Activated T-helper 1 cell treated with anti-CD3 and anti-CD28 coated beads, Interleukin-12 subunit alpha, Interleukin-12 subunit beta, Interleukin-2, Interleukin-4 antibody, amounts not matched to agents 30 ng/mL and 10 ng/mL and 1 ng/mL, durations not matched to agents 14 hours and 24 hours and 36 hours (primary cell): Measurements from ENCODE around the gene PLPP6. TPM values are rescaled to one million over a fixed set of nuclear protein-coding genes. Genes with fewer than 3 reads are reported as not detected.
"Not testable (repeated sequence)": the region's sequence is repeated elsewhere in the genome, so short reads cannot be mapped to it uniquely, and the experiment has no call there.

Experiments used
- DNase-seq: peaks from one replicate; pipeline ENCODE4 v3.0.0; 2021; ENCODE audit warnings: low spot score
- H3K27ac Mint-ChIP-seq: one replicate; pipeline ENCODE4 v1.8.0; 2021; ENCODE audit warnings: mild to moderate bottlenecking, mixed read lengths
- H3K27me3 Mint-ChIP-seq: one replicate; pipeline ENCODE4 v1.8.0; 2022; ENCODE audit warnings: mild to moderate bottlenecking, moderate library complexity, mixed read lengths; ENCODE audit not compliant: insufficient read depth
- H3K36me3 Mint-ChIP-seq: one replicate; pipeline ENCODE4 v1.8.0; 2021; ENCODE audit warnings: low read depth, mixed read lengths
- H3K4me1 Mint-ChIP-seq: one replicate; pipeline ENCODE4 v1.8.0; 2021; ENCODE audit warnings: low read depth, mixed read lengths
- H3K4me3 Mint-ChIP-seq: one replicate; pipeline ENCODE4 v1.8.0; 2021; ENCODE audit warnings: mild to moderate bottlenecking, moderate library complexity, mixed read lengths
- H3K9me3 Mint-ChIP-seq: one replicate; pipeline ENCODE4 v1.8.0; 2021; ENCODE audit warnings: mixed read lengths
- intact Hi-C: fragments of 100-400 bp; cut with micrococcal nuclease; formaldehyde crosslinking; loops from one replicate; pipeline ENCODE4 v1.15.1; 2024
- total RNA-seq: library from RNA; stranded (reverse); gene quantifications from 2 replicates; pipeline ENCODE4 v1.2.3, GENCODE V29; 2022

Gene PLPP6
- total RNA-seq, 1 donor from 2014 or later: 5.7 TPM

- H3K9me3 Mint-ChIP-seq: no peaks in the 10 kb centered on the region
- no peak overlapping the region for H3K4me3 Mint-ChIP-seq
- no peak for DNase-seq
- intact Hi-C loops: loop anchor here (5.0 kb wide), 2 partner anchors 260 to 325 kb away; no protein-coding TSS in a partner anchor
- H3K27me3 Mint-ChIP-seq: peaks cover under 1% of the 10 kb centered on the region
- H3K36me3 Mint-ChIP-seq: no peaks in the 10 kb centered on the region
- H3K27ac Mint-ChIP-seq: no peak overlapping the region
- H3K4me1 Mint-ChIP-seq: no peaks in the 10 kb centered on the region
Measured at GRCh38 chr9:4642351-4642750, 19.7 kb upstream of the PLPP6 start.

DNA sequence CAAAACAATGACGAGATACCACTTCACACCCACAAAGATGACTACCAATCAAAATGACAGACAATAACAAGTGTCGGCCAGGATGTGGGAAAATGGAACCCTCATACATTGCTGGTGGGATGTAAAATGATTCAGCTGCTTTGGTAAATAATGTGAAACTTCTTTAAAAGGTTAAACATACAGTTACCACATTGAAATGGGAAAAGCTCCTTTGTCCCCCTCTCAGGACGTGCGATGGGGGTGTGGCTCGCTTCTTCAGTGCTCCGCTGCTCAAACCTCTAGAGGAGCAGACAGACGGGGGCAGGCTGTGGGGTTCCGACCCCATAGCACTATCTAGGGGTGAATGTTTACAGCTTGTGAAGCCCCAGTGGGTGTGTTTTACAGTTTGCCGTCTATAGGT lies 8.0 kb upstream of the PLPP6 start:
- Mint-ChIP-seq H3K4me1 (no peaks in the 10 kb centered on the region), H3K27ac (no peak overlapping the region), H3K27me3 (peaks cover 18% of the 10 kb centered on the region), H3K9me3 (no peaks in the 10 kb centered on the region), H3K36me3 (no peaks in the 10 kb centered on the region), H3K4me3 (no peak overlapping the region)
- no peak for DNase-seq
- intact Hi-C loops: no loop called here

- Mint-ChIP-seq H3K36me3 (no peaks in the 10 kb centered on the region), H3K27me3 (peaks cover 17% of the 10 kb centered on the region), H3K4me1 (no peaks in the 10 kb centered on the region), H3K4me3 (no peak overlapping the region), H3K9me3 (no peaks in the 10 kb centered on the region), H3K27ac (no peak overlapping the region)
- no peak for DNase-seq
- intact Hi-C loops: no loop called here
Measured at GRCh38 chr9:4654538-4654937, 7.6 kb upstream of the PLPP6 start.

DNA sequence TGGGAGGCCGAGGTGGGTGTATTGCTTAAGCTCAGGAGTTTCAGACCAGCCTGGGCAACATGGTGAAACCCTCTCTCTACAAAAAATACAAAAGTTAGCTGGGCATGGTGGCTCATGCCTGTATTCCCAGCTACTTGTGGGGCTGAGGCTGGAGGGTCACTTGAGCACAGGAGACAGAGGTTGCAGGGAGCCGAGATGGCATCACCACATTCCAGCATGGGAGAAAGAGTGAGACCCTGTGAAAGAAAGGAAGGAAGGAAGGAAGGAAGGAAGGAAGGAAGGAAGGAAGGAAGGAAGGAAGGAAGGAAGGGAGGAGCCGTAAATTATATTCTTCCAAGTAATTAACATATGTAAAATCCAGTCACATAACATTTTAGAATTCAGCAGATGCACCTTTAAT lies 5.9 kb upstream of the PLPP6 start:
- H3K9me3 Mint-ChIP-seq, H3K27ac Mint-ChIP-seq, intact Hi-C loops, H3K4me1 Mint-ChIP-seq, DNase-seq, H3K4me3 Mint-ChIP-seq, H3K36me3 Mint-ChIP-seq: not testable (repeated sequence)
- H3K27me3 Mint-ChIP-seq: peaks cover 22% of the 10 kb centered on the region

- intact Hi-C loops: no loop called here
- peaks cover 20% of the 10 kb centered on the region for H3K27me3 Mint-ChIP-seq
- no peak overlapping the region for H3K27ac Mint-ChIP-seq
- H3K36me3 Mint-ChIP-seq: no peaks in the 10 kb centered on the region
- H3K9me3 Mint-ChIP-seq: no peaks in the 10 kb centered on the region
- no peak for DNase-seq
- no peak overlapping the region for H3K4me3 Mint-ChIP-seq
- H3K4me1 Mint-ChIP-seq: peaks cover 6% of the 10 kb centered on the region
Measured at GRCh38 chr9:4656621-4657020, 5.5 kb upstream of the PLPP6 start.

GRCh38 chr9:4657426-4658159 lies 4.5 kb upstream of the PLPP6 start:
- Mint-ChIP-seq H3K27me3 (peaks cover 17% of the 10 kb centered on the region), H3K36me3 (no peaks in the 10 kb centered on the region), H3K4me3 (no peak overlapping the region), H3K27ac (no peak overlapping the region), H3K9me3 (no peaks in the 10 kb centered on the region), H3K4me1 (peaks cover 13% of the 10 kb centered on the region)
- intact Hi-C loops: no loop called here
- no peak for DNase-seq

DNA sequence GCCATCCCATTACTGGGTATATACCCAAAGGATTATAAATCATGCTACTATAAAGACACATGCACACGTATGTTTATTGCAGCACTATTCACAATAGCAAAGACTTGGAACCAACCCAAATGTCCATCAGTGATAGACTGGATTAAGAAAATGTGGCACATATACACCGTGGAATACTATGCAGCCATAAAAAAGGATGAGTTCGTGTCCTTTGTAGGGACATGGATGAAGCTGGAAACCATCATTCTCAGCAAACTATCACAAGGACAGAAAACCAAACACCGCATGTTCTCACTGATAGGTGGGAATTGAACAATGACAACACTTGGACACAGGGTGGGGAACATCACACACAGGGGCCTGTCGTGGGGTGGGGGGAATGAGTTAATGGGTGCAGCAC lies 1.4 kb upstream of the PLPP6 start:
- Mint-ChIP-seq H3K27me3 (peaks cover 15% of the 10 kb centered on the region), H3K4me1 (peaks cover 42% of the 10 kb centered on the region)
- H3K27ac Mint-ChIP-seq, H3K9me3 Mint-ChIP-seq, H3K36me3 Mint-ChIP-seq, DNase-seq, H3K4me3 Mint-ChIP-seq: not testable (repeated sequence)
- intact Hi-C loops: loop anchor here (5.0 to 10.0 kb wide), 3 partner anchors 172 to 1276 kb away; no protein-coding TSS in a partner anchor

GRCh38 chr9:4661165-4661564 lies 929 bp upstream of the PLPP6 start:
- intact Hi-C loops: loop anchor here (5.0 to 10.0 kb wide), 3 partner anchors 171 to 1276 kb away; no protein-coding TSS in a partner anchor
- Mint-ChIP-seq H3K4me1 (peaks cover 48% of the 10 kb centered on the region), H3K9me3 (no peaks in the 10 kb centered on the region)

GRCh38 chr9:4661611-4662010 lies 483 bp upstream of the PLPP6 start:
- peak overlapping the region; percentile 88 for H3K27ac Mint-ChIP-seq
- peaks cover 52% of the 10 kb centered on the region for H3K4me1 Mint-ChIP-seq
- H3K36me3 Mint-ChIP-seq: peaks cover 7% of the 10 kb centered on the region
- intact Hi-C loops: loop anchor here (1.0 to 10.0 kb wide), 5 partner anchors 18 to 1277 kb away; partner anchors contain the start of gene CDC37L1
- no peaks in the 10 kb centered on the region for H3K9me3 Mint-ChIP-seq
- H3K4me3 Mint-ChIP-seq: peak overlapping the region; percentile 89
- no peak for DNase-seq
- peaks cover 15% of the 10 kb centered on the region for H3K27me3 Mint-ChIP-seq

More at GRCh38 chr9:4661165-4661564, 929 bp upstream of the PLPP6 start:
- peaks cover 15% of the 10 kb centered on the region for H3K27me3 Mint-ChIP-seq
- peaks cover 7% of the 10 kb centered on the region for H3K36me3 Mint-ChIP-seq
- peak overlapping the region; percentile 89 for H3K4me3 Mint-ChIP-seq
- DNase-seq: no peak
- no peak overlapping the region for H3K27ac Mint-ChIP-seq

DNA sequence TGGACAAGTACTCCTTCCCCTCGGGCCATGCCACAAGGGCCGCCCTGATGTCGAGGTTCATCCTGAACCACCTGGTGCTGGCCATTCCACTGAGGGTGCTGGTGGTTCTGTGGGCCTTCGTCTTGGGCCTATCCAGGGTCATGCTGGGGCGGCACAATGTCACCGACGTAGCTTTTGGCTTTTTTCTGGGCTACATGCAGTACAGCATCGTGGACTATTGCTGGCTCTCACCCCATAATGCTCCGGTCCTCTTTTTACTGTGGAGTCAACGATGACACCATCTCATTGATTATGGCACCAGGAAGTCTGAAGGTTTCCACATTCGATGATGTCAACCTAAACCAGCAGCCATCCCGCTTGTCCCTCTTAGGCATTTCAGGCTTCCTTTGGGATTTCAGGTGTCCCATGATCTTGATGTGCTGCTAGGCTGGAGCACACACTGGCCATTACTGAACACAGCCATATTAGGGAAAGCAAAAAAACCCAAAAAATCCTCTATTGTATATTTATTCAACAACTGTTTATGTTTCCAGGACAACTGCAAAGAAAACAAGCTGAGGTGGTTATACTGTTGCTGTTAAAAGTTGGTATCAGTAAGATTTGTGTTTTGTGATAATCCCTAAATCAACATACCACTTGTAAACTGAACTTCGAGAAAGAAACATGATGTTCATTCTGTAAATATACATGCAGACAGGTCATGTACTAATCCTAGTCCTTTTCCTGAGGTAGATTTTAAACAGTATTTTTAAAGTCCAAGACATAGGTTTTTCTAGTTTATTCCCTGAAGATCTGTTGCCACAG lies 1.1 kb downstream of the PLPP6 start:
- Mint-ChIP-seq H3K4me1 (peaks cover 66% of the 10 kb centered on the region), H3K4me3 (peak overlapping the region; percentile 89), H3K27ac (peak overlapping the region; percentile 62), H3K27me3 (peaks cover 12% of the 10 kb centered on the region), H3K36me3 (peaks cover 7% of the 10 kb centered on the region), H3K9me3 (no peaks in the 10 kb centered on the region)
- DNase-seq: no peak
- intact Hi-C loops: loop anchor here (1.0 to 10.0 kb wide), 6 partner anchors 16 to 1278 kb away; partner anchors contain the start of gene CDC37L1

DNA sequence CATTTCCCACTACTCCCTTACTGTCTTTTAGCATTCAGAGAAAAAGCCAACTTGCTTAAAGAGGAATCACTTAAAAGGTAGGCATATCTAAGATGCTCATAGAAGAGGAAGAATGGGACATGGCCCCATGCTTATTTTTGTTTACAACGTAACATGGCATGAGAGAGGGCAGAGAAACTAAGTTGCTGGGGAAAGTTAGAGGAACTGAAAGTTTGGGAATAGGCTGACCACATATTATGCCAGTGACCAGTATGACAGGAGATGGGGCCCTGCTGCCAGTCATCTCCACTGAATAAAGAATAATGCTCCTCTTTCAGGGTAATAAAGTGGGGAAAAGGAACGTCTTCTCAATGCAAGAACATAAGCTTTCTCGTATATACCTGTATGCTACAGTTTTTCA lies 1.9 kb downstream of the PLPP6 start:
- H3K36me3 Mint-ChIP-seq: peaks cover 7% of the 10 kb centered on the region
- peaks cover 72% of the 10 kb centered on the region for H3K4me1 Mint-ChIP-seq
- peak overlapping the region; percentile 45 for H3K27ac Mint-ChIP-seq
- no peak for DNase-seq
- no peaks in the 10 kb centered on the region for H3K9me3 Mint-ChIP-seq
- intact Hi-C loops: loop anchor here (1.0 to 10.0 kb wide), 4 partner anchors 26 to 1279 kb away; no protein-coding TSS in a partner anchor
- peak overlapping the region; percentile 51 for H3K4me3 Mint-ChIP-seq
- H3K27me3 Mint-ChIP-seq: peaks cover 11% of the 10 kb centered on the region

GRCh38 chr9:4665357-4665756 lies 3.3 kb downstream of the PLPP6 start:
- intact Hi-C loops: loop anchor here (5.0 to 10.0 kb wide), 2 partner anchors 148 to 1281 kb away; no protein-coding TSS in a partner anchor
- Mint-ChIP-seq H3K36me3 (peaks cover 7% of the 10 kb centered on the region), H3K27me3 (peaks cover 2% of the 10 kb centered on the region), H3K4me3 (peak overlapping the region; percentile 80), H3K9me3 (no peaks in the 10 kb centered on the region), H3K27ac (no peak overlapping the region), H3K4me1 (peaks cover 77% of the 10 kb centered on the region)
- no peak for DNase-seq
